H1 (cell line): ENCODE results near the gene TM9SF2. TPM values are rescaled to one million over a fixed set of nuclear protein-coding genes. Genes with fewer than 3 reads are reported as not detected.

Experiments
- CTCF ChIA-PET: fragments of 300-600 bp; sonication (Branson Sonifier 250); formaldehyde crosslinking; loops from one replicate; lab custom pipeline; 2021; ENCODE audit not compliant: partially characterized antibody; lab: Charles Lee
- POLR2A ChIA-PET: fragments of 300-600 bp; sonication (Branson Sonifier 250); formaldehyde crosslinking; loops from one replicate; lab custom pipeline; 2021; ENCODE audit warnings: inconsistent platforms; ENCODE audit not compliant: partially characterized antibody; lab: Charles Lee
- DNase-seq, 2 experiments: peaks; one replicate each; pipeline versions ENCODE4 v3.0.0 to v3.0.0-alpha.2; 2010 to 2022; ENCODE audit warnings: low spot score in 2 of 2, low read depth in 1 of 2, mixed read lengths in 1 of 2
- FAIRE-seq: peaks from 2 replicates; lab custom pipeline; 2011; peaks lifted over from hg19 to GRCh38; lab: Jason Lieb, UNC
- H2AFZ ChIP-seq: 2 replicates; pipeline ENCODE4 v1.8.1; 2012; ENCODE audit warnings: low read length, inconsistent platforms
- H2AK5ac ChIP-seq: 2 replicates; pipeline ENCODE4 v1.6.1; 2013; ENCODE audit warnings: low read depth, low read length
- H2BK120ac ChIP-seq: replicated peaks from 2 replicates; pipeline ENCODE3; 2013; ENCODE audit warnings: low read depth, low read length, inconsistent platforms
- H2BK12ac ChIP-seq: 2 replicates; pipeline ENCODE4 v1.6.1; 2013; ENCODE audit warnings: low read depth, low read length
- H2BK15ac ChIP-seq: 2 replicates; pipeline ENCODE4 v1.6.1; 2013; ENCODE audit warnings: low read length
- H2BK20ac ChIP-seq: 2 replicates; pipeline ENCODE4 v1.6.1; 2013; ENCODE audit warnings: low read length
- H2BK5ac ChIP-seq: 2 replicates; pipeline ENCODE4 v1.6.1; 2013; ENCODE audit warnings: low read depth, low read length
- H3K14ac ChIP-seq: 2 replicates; pipeline ENCODE4 v1.6.1; 2013; ENCODE audit warnings: inconsistent platforms; ENCODE audit not compliant: insufficient read length
- H3K18ac ChIP-seq: 2 replicates; pipeline ENCODE4 v1.6.1; 2013; ENCODE audit warnings: low read length; ENCODE audit errors: extremely low read depth
- H3K23ac ChIP-seq: 2 replicates; pipeline ENCODE4 v1.6.1; 2013; ENCODE audit warnings: inconsistent platforms; ENCODE audit not compliant: insufficient read length
- H3K23me2 ChIP-seq: 2 replicates; pipeline ENCODE4 v1.6.1; 2013; ENCODE audit warnings: low read depth, low read length
- H3K27ac ChIP-seq: 2 replicates; pipeline ENCODE4 v1.6.1; 2011; ENCODE audit warnings: low read depth, low read length, inconsistent platforms
- H3K27me3 ChIP-seq, 4 experiments: replicated peaks in 1 of 4; 1 replicate in 1 of 4; 2 replicates in 3 of 4; pipeline versions ENCODE4 v1.6.1 to v1.8.1; 2011 to 2013; ENCODE audit warnings: low read length in 3 of 4, mild to moderate bottlenecking in 3 of 4, inconsistent platforms in 2 of 4, mixed read lengths in 2 of 4, moderate library complexity in 1 of 4; ENCODE audit not compliant: control insufficient read depth in 3 of 4, insufficient read depth in 3 of 4; ENCODE audit errors: extremely low read depth in 1 of 4
- H3K36me3 ChIP-seq, 4 experiments: 2 replicates each; pipeline versions ENCODE4 v1.6.1 to v1.8.1; 2011 to 2013; ENCODE audit warnings: mild to moderate bottlenecking in 4 of 4, low read length in 3 of 4, moderate library complexity in 2 of 4, control low read depth in 1 of 4, inconsistent platforms in 1 of 4; ENCODE audit not compliant: insufficient read depth in 4 of 4, control insufficient read depth in 2 of 4
- H3K4ac ChIP-seq: replicated peaks from 2 replicates; pipeline ENCODE3; 2013; ENCODE audit warnings: low read length, low read depth, mixed read lengths, inconsistent platforms; ENCODE audit not compliant: insufficient read length
- H3K4me1 ChIP-seq, 4 experiments: replicated peaks in 1 of 4; 1 replicate in 1 of 4; 2 replicates in 3 of 4; pipeline versions ENCODE4 v1.6.1 to v1.8.1; 2011 to 2013; ENCODE audit warnings: low read length in 3 of 4, inconsistent platforms in 2 of 4, mixed read lengths in 1 of 4; ENCODE audit not compliant: insufficient read depth in 4 of 4, control insufficient read depth in 3 of 4
- H3K4me2 ChIP-seq, 2 experiments: 2 replicates each; pipeline versions ENCODE4 v1.6.1 to v1.8.1; 2011 to 2013; ENCODE audit warnings: low read depth in 2 of 2, low read length in 2 of 2, control low read depth in 1 of 2, inconsistent platforms in 1 of 2, mild to moderate bottlenecking in 1 of 2; ENCODE audit not compliant: insufficient read depth in 1 of 2
- H3K4me3 ChIP-seq, 4 experiments: fragments of 200-600, 300-600 bp in 1 of 4; sonication (generic), shearing (Covaris generic), sonication (Bioruptor Twin) in 1 of 4; 2 replicates each; pipeline versions ENCODE4 v1.5.1 to v1.8.1; 2011 to 2016; ENCODE audit warnings: low read length in 4 of 4, low read depth in 3 of 4, control low read depth in 2 of 4, inconsistent platforms in 2 of 4, mild to moderate bottlenecking in 2 of 4, mixed read lengths in 1 of 4, moderate library complexity in 1 of 4; ENCODE audit not compliant: insufficient read depth in 2 of 4; ENCODE audit errors: extremely low read depth in 1 of 4
- H3K56ac ChIP-seq: replicated peaks from 2 replicates; pipeline ENCODE3; 2013; ENCODE audit warnings: low read depth, mild to moderate bottlenecking, mixed read lengths, low read length, inconsistent platforms; ENCODE audit not compliant: insufficient read length
- H3K79me1 ChIP-seq: 2 replicates; pipeline ENCODE4 v1.6.1; 2013; ENCODE audit warnings: low read depth, low read length, control low read depth
- H3K79me2 ChIP-seq, 2 experiments: 2 replicates each; pipeline versions ENCODE4 v1.6.1 to v1.8.1; 2012 to 2013; ENCODE audit warnings: low read length in 2 of 2, mild to moderate bottlenecking in 2 of 2, inconsistent platforms in 1 of 2; ENCODE audit not compliant: insufficient read depth in 2 of 2, control insufficient read depth in 1 of 2
- H3K9ac ChIP-seq, 4 experiments: replicated peaks in 1 of 4; 1 replicate in 1 of 4; 2 replicates in 3 of 4; pipeline versions ENCODE4 v1.6.1 to v1.8.1; 2011 to 2013; ENCODE audit warnings: low read depth in 3 of 4, low read length in 3 of 4, control low read depth in 2 of 4, mild to moderate bottlenecking in 2 of 4, moderate library complexity in 2 of 4, inconsistent platforms in 1 of 4; ENCODE audit errors: extremely low read depth in 1 of 4
- H3K9me3 ChIP-seq, 2 experiments: 2 replicates each; pipeline versions ENCODE4 v1.6.1 to v1.8.1; 2012 to 2013; ENCODE audit warnings: mild to moderate bottlenecking in 2 of 2, moderate library complexity in 2 of 2, control low read depth in 1 of 2, inconsistent platforms in 1 of 2, low read depth in 1 of 2, low read length in 1 of 2, mixed read lengths in 1 of 2; ENCODE audit not compliant: insufficient read depth in 2 of 2
- H4K20me1 ChIP-seq, 2 experiments: replicated peaks in 1 of 2; 2 replicates each; pipeline versions ENCODE3 to v1.8.1; 2011 to 2013; ENCODE audit warnings: inconsistent platforms in 2 of 2, low read length in 2 of 2, mild to moderate bottlenecking in 1 of 2; ENCODE audit not compliant: insufficient read depth in 2 of 2, control insufficient read depth in 1 of 2
- H4K5ac ChIP-seq: 2 replicates; pipeline ENCODE4 v1.6.1; 2013; ENCODE audit warnings: low read length, low read depth, mixed read lengths, inconsistent platforms; ENCODE audit not compliant: insufficient read length
- H4K8ac ChIP-seq: 2 replicates; pipeline ENCODE4 v1.8.0; 2013; ENCODE audit warnings: mild to moderate bottlenecking, moderate library complexity, low read length, inconsistent platforms; ENCODE audit not compliant: insufficient read depth; ENCODE audit errors: extremely low read depth
- H4K91ac ChIP-seq: replicated peaks from 2 replicates; pipeline ENCODE3; 2013; ENCODE audit warnings: low read length, mixed read lengths, inconsistent platforms; ENCODE audit not compliant: insufficient read length
- EZH2 ChIP-seq: fragments of 200-600 bp; sonication (generic); IDR thresholded peaks from 2 replicates; pipeline ENCODE4 v1.7.1; 2012; ENCODE audit warnings: low read depth, mild to moderate bottlenecking, moderate library complexity, low read length, inconsistent platforms; ENCODE audit not compliant: severe bottlenecking
- RAD21 ChIP-seq, 2 experiments: IDR thresholded peaks in 1 of 2; conservative IDR thresholded peaks in 1 of 2; 2 replicates each; pipeline ENCODE4 v1.6.1; 2011; ENCODE audit warnings: low read depth in 2 of 2, low read length in 2 of 2, improper control_type of control experiment in 1 of 2, inconsistent platforms in 1 of 2, mild to moderate bottlenecking in 1 of 2, moderate library complexity in 1 of 2
- RNF2 ChIP-seq: fragments of 200-900, 300-1000 bp; sonication (generic); IDR thresholded peaks from 2 replicates; pipeline ENCODE4 v1.7.1; 2016; ENCODE audit warnings: borderline replicate concordance, low read depth, mild to moderate bottlenecking, antibody characterized with exemption, low read length; ENCODE audit not compliant: poor library complexity, severe bottlenecking; ENCODE audit errors: missing control alignments
- WGBS, 2 experiments: shearing (Covaris generic) in 1 of 2; methylation state at CpG; one replicate each; pipeline versions ENCODE4 v1.1.6 to v1.1.7; 2013 to 2015; ENCODE audit warnings: low lambda C conversion rate in 2 of 2, mixed read lengths in 2 of 2, inconsistent platforms in 1 of 2, low coverage in 1 of 2, missing lambda C conversion rate in 1 of 2; ENCODE audit not compliant: insufficient replicate concordance in 2 of 2, insufficient coverage in 1 of 2, insufficient read length in 1 of 2; ENCODE audit errors: extremely low coverage in 1 of 2, missing lambda C conversion rate in 1 of 2; 5-methylcytosine and 5-hydroxymethylcytosine counted together
- polyA plus RNA-seq, 7 experiments: library from polyadenylated mRNA; depleted of rRNA in 3 of 7; stranded (reverse) in 5 of 7; unstranded in 2 of 7; fragments of >200 nt in 5 of 7; fragments of 200-250 nt in 2 of 7; gene quantifications; 1 replicate in 5 of 7; 2 replicates in 1 of 7; 4 replicates in 1 of 7; pipeline versions ENCODE4 v1.2.1 to v1.2.3, GENCODE V29; 2011 to 2013; ENCODE audit warnings: missing spikeins in 2 of 7, mixed read lengths in 2 of 7
- total RNA-seq: library from RNA; stranded (reverse); fragmentation: NEBNext Ultra II Directional; extraction: Animal tissue kit (Norgen Biotek cat#: 25700); gene quantifications from 2 replicates; pipeline ENCODE4 v1.2.1, GENCODE V29; 2021

TM9SF2 gene
- total and polyA plus RNA-seq, 2 of the 8 experiments (the other 6 are each of a cell fraction or from before 2014, with no cell fraction given) = 68.0 to 101 TPM

DNA sequence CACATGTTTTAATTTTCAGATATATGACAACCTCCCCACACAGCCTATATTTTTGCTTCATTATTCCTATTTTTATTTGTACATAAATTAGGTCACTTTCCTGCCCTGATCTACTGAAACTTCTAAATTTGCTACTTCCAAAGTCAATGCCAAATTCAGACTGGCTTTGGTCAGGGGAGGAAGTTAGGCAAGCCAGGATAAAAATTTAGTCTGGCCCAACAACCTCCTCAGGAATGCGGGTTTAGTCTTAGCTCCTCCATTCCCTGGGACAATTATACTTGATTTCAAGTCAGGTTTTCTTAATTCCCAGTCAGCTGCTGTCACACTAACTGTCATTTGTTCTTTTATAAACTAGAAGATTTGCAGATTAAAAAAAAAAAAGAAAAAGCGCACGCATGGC is 84.3 kb downstream of the TM9SF2 start:
- Histone ChIP-seq H3K27me3 (no peaks in the 10 kb centered on the region), H4K91ac (no peak overlapping the region), H3K36me3 (no peaks in the 10 kb centered on the region), H3K79me1 (no peaks in the 10 kb centered on the region), H4K8ac (no peak overlapping the region), H2BK15ac (no peak overlapping the region), H3K23me2 (no peaks in the 10 kb centered on the region), H2BK5ac (no peak overlapping the region), H3K9ac (no peak overlapping the region), H2BK120ac (no peak overlapping the region), H3K27ac (no peak overlapping the region), H3K18ac (no peak overlapping the region), H3K4me1 (peaks cover 0 to 2% (median 0%) of the 10 kb centered on the region in 4 experiments; a peak in 1 of 7 replicates), H4K20me1 (no peaks in the 10 kb centered on the region), H2AK5ac (no peak overlapping the region), H3K56ac (no peak overlapping the region), H2AFZ (no peak overlapping the region), H4K5ac (no peak overlapping the region), H3K4me3 (no peak overlapping the region), H3K79me2 (no peaks in the 10 kb centered on the region), H2BK20ac (no peak overlapping the region), H3K4ac (no peak overlapping the region), H3K9me3 (no peaks in the 10 kb centered on the region), H2BK12ac (no peak overlapping the region), H3K4me2 (no peak overlapping the region), H3K23ac (no peak overlapping the region), H3K14ac (no peak overlapping the region)
- no peak for FAIRE-seq
- POLR2A ChIA-PET = no interaction called here
- 94% methylated on average over 3 of the region's 3 CpGs; no CpG with 5 or more reads in 1 of the 2 experiments for WGBS, 2 experiments
- TF ChIP-seq EZH2 (no peak), RAD21 (IDR thresholded peaks at IDR 0.05 in 1 of 2, conservative IDR thresholded peaks at IDR 0.05 in 1 of 2; ENCODE audit: low read depth in 2 of 2, low read length in 2 of 2) (no peak), RNF2 (no peak)
- CTCF ChIA-PET = interaction anchor here (0.7 kb wide), 3 partner anchors 37 to 150 kb away, joined by 3 read pairs; no protein-coding TSS in a partner anchor
- DNase-seq = no peak
